ENCODE measurements around the gene WDFY1.
A peak's percentile ranks its signal among the peaks of the same experiment; 100 is the strongest.

The WDFY1 gene

GRCh38 chr2:223972656-223973102 lies 27.5 kb upstream of the WDFY1 start:
- no peak for TF ChIP-seq CTCF (IDR thresholded peaks at IDR 0.05; ENCODE audit: extremely low read depth, missing control alignments)
- no peak for DNase-seq (ENCODE audit: low spot score)

GRCh38 chr2:223971731-223972130 lies 26.6 kb upstream of the WDFY1 start:
- no peak for DNase-seq (ENCODE audit: low spot score)
- no peak for TF ChIP-seq CTCF (IDR thresholded peaks at IDR 0.05; ENCODE audit: extremely low read depth, missing control alignments)

- TF ChIP-seq CTCF (IDR thresholded peaks at IDR 0.05; ENCODE audit: extremely low read depth, missing control alignments) = peak; percentile 70
- DNase-seq (ENCODE audit: low spot score) = peak; percentile 36
Observed at GRCh38 chr2:223970343-223971128, 25.4 kb upstream of the WDFY1 start.

GRCh38 chr2:223969856-223970255 lies 24.7 kb upstream of the WDFY1 start:
- TF ChIP-seq CTCF (IDR thresholded peaks at IDR 0.05; ENCODE audit: extremely low read depth, missing control alignments) = no peak
- no peak for DNase-seq (ENCODE audit: low spot score)

GRCh38 chr2:223969315-223969714 lies 24.2 kb upstream of the WDFY1 start:
- DNase-seq (ENCODE audit: low spot score) = no peak
- no peak for TF ChIP-seq CTCF (IDR thresholded peaks at IDR 0.05; ENCODE audit: extremely low read depth, missing control alignments)

- DNase-seq (ENCODE audit: low spot score) = no peak
- no peak for TF ChIP-seq CTCF (IDR thresholded peaks at IDR 0.05; ENCODE audit: extremely low read depth, missing control alignments)
Observed at GRCh38 chr2:223967981-223968380, 22.8 kb upstream of the WDFY1 start.

- no peak for DNase-seq (ENCODE audit: low spot score)
- TF ChIP-seq CTCF (IDR thresholded peaks at IDR 0.05; ENCODE audit: extremely low read depth, missing control alignments) = no peak
Observed at GRCh38 chr2:223959688-223960087, 14.6 kb upstream of the WDFY1 start.

All from GM20000 (cell line).